Mesodermal cell (in vitro differentiated cells): ENCODE measurements around the gene PRPF19.
A peak's percentile ranks its signal among the peaks of the same experiment; 100 is the strongest.

Experiments used
- H3K27ac ChIP-seq: 2 replicates; pipeline ENCODE4 v1.7.0; 2013; ENCODE audit warnings: mild to moderate bottlenecking, low read depth, low read length, moderate library complexity; ENCODE audit not compliant: severe bottlenecking
- H3K36me3 ChIP-seq: 2 replicates; pipeline ENCODE4 v1.7.1; 2013; ENCODE audit warnings: mild to moderate bottlenecking, low read length, moderate library complexity; ENCODE audit not compliant: control insufficient read depth, insufficient read depth
- H3K4me1 ChIP-seq: one replicate; pipeline ENCODE4 v1.7.1; 2013; ENCODE audit warnings: mild to moderate bottlenecking, low read length; ENCODE audit not compliant: insufficient read depth, control insufficient read depth, poor library complexity, severe bottlenecking
- H3K4me3 ChIP-seq: 2 replicates; pipeline ENCODE4 v1.7.0; 2013; ENCODE audit warnings: low read length, control low read depth, mild to moderate bottlenecking; ENCODE audit not compliant: insufficient read depth, poor library complexity, severe bottlenecking; ENCODE audit errors: extremely low read depth
- H3K9me3 ChIP-seq: 2 replicates; pipeline ENCODE4 v1.7.1; 2013; ENCODE audit warnings: mild to moderate bottlenecking, low read length, moderate library complexity; ENCODE audit not compliant: control insufficient read depth
- WGBS, 2 experiments: methylation state at CpG; one replicate each; pipeline ENCODE4 v1.1.5; 2013; ENCODE audit warnings: missing lambda C conversion rate in 2 of 2; ENCODE audit not compliant: insufficient coverage in 2 of 2; 5-methylcytosine and 5-hydroxymethylcytosine counted together

The PRPF19 gene

GRCh38 chr11:60905551-60906113 lies 753 bp downstream of the PRPF19 start:
- Histone ChIP-seq H3K9me3 (no peaks in the 10 kb centered on the region), H3K27ac (peak overlapping the region; percentile 93), H3K4me3 (peak overlapping the region; percentile 99), H3K4me1 (peaks cover 6% of the 10 kb centered on the region), H3K36me3 (peaks cover 35% of the 10 kb centered on the region)
- 0 to 5% methylated on average over 8 to 10 of the region's 16 CpGs for WGBS, 2 experiments

DNA sequence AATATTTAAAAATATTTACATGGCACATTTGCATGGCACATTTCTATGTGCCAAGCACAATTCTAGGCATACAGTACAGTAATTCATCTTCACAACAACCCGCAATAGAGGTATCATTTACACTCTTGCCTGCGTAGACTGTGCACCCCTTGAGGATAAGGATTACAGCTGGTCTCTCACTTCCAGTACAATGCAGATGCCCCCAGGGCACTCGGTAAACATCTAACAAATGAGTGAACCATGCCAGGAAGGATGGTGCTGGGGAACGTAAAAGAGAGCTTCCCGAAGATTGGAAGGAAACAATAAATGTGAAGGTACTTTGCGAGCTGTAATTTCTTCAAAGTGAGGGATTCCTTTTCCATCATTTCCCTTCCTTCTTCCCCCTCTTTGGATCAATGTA lies 1.3 kb downstream of the PRPF19 start:
- H3K9me3 ChIP-seq: no peaks in the 10 kb centered on the region
- WGBS, 2 experiments: 76 to 84% methylated on average over 3 of the region's 6 CpGs
- peaks cover 40% of the 10 kb centered on the region for H3K36me3 ChIP-seq
- H3K4me3 ChIP-seq: peak overlapping the region; percentile 99
- H3K4me1 ChIP-seq: peaks cover 6% of the 10 kb centered on the region
- H3K27ac ChIP-seq: no peak overlapping the region

DNA sequence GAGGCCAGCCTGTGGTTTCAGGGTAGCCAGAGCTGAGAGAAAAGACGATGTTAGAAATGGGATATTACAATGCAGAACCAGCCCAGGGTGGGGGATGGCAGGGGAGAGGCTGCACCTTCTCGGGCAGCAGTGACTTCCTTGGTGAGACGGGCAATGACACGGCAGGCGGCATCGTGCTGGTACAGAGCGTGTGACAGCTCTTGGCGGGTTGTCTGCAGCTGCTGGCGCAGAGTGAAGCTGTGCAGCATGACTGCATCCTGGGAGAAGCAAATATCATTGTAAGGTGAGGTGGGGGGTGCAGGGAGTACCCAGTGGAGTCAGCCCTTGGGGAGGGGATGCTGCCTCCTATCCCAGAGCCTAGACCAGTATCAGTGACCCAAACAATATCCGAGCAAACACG lies 3.8 kb downstream of the PRPF19 start:
- no peaks in the 10 kb centered on the region for H3K9me3 ChIP-seq
- no peak overlapping the region for H3K4me3 ChIP-seq
- no peak overlapping the region for H3K27ac ChIP-seq
- peaks cover 59% of the 10 kb centered on the region for H3K36me3 ChIP-seq
- H3K4me1 ChIP-seq: peaks cover 6% of the 10 kb centered on the region
- WGBS, 2 experiments: 93 to 95% methylated on average over 9 to 11 of the region's 11 CpGs

DNA sequence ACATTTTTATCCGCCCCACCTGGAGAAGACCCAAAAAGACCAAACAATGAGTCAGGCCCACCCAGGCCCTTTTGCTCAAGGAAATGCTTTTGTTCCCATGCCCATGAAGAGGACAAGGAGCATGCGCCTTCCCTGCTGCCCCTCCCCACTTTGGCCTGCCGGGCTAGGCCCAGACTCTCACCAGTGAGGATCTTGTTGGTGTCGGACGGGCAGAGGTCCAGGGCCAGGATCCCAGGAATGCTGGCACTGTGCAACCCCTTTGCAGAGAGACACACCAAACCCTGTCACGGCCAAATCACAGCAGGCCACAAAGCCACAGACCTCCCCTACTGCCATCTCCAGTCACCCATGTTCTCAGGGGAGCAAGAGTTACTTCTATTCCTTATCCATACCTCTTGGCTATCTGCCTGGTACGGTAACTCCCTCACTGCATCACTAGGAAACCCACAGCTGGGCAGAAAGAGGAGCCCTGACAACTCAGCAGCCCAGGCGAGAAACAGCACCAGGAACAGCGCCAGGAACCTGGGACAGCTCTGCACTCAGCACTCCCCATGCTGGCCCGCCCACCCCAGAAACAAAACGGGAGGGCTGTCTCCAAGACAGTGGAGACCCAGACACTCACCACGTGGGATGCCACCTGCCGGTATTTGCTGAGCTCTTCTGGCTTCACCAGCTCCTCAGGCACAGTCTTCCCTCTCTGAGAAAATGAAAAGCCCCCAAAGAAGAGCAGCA lies 5.5 kb downstream of the PRPF19 start:
- H3K4me3 ChIP-seq: no peak overlapping the region
- H3K4me1 ChIP-seq: peaks cover 6% of the 10 kb centered on the region
- no peak overlapping the region for H3K27ac ChIP-seq
- WGBS, 2 experiments: 89 to 91% methylated on average over 12 to 13 of the region's 13 CpGs
- H3K36me3 ChIP-seq: peaks cover 74% of the 10 kb centered on the region
- no peaks in the 10 kb centered on the region for H3K9me3 ChIP-seq

DNA sequence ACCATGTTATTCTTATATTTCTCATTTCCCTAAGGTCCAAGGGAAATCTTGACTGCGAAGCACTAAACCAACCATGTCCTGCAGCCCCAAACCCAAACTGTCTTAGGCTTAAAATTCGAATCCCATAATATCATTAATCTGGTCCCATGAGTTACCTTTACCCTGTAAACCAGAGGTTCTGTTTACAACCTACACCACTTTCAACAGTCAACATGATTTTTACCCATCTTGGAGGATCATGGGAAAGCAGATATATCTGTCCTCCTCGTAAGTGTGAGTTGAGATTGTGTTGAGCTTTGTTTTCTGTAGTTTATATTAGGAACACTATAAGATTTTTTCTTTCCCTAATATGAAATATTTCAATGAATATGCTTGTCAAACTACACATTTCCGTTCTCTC lies 6.4 kb downstream of the PRPF19 start:
- Histone ChIP-seq H3K36me3 (peaks cover 83% of the 10 kb centered on the region), H3K27ac (no peak overlapping the region), H3K9me3 (no peaks in the 10 kb centered on the region), H3K4me3 (no peak overlapping the region), H3K4me1 (peaks cover 6% of the 10 kb centered on the region)
- WGBS, 2 experiments: 51 to 79% methylated on average over 2 to 3 of the region's 4 CpGs

- H3K27ac ChIP-seq: peak overlapping the region; percentile 30
- 69 to 82% methylated on average over 6 to 9 of the region's 12 CpGs for WGBS, 2 experiments
Measured at GRCh38 chr11:60899046-60899936, 7.1 kb downstream of the PRPF19 start.

GRCh38 chr11:60897496-60897895 lies 8.9 kb downstream of the PRPF19 start:
- Histone ChIP-seq H3K27ac (no peak overlapping the region), H3K4me1 (no peaks in the 10 kb centered on the region), H3K36me3 (peaks cover 87% of the 10 kb centered on the region), H3K9me3 (no peaks in the 10 kb centered on the region), H3K4me3 (no peak overlapping the region)
- WGBS, 2 experiments: 94 to 95% methylated on average over 3 to 4 of the region's 4 CpGs

More at GRCh38 chr11:60899046-60899936, 7.1 kb downstream of the PRPF19 start:
- peaks cover 85% of the 10 kb centered on the region for H3K36me3 ChIP-seq
- H3K9me3 ChIP-seq: no peaks in the 10 kb centered on the region
- no peak overlapping the region for H3K4me3 ChIP-seq
- H3K4me1 ChIP-seq: peaks cover under 1% of the 10 kb centered on the region

GRCh38 chr11:60895687-60896086 lies 10.7 kb downstream of the PRPF19 start:
- Histone ChIP-seq H3K4me1 (no peaks in the 10 kb centered on the region), H3K27ac (no peak overlapping the region), H3K4me3 (no peak overlapping the region), H3K36me3 (peaks cover 70% of the 10 kb centered on the region), H3K9me3 (no peaks in the 10 kb centered on the region)
- 100% methylated on average over 2 of the region's 5 CpGs; no CpG with 5 or more reads in 1 of the 2 experiments for WGBS, 2 experiments

- 89 to 100% methylated on average over 3 to 7 of the region's 7 CpGs for WGBS, 2 experiments
- Histone ChIP-seq H3K36me3 (peaks cover 37% of the 10 kb centered on the region), H3K4me3 (no peak overlapping the region), H3K27ac (no peak overlapping the region), H3K4me1 (no peaks in the 10 kb centered on the region), H3K9me3 (no peaks in the 10 kb centered on the region)
Measured at GRCh38 chr11:60891103-60891741, 15.2 kb downstream of the PRPF19 start.

GRCh38 chr11:60890696-60891095 lies 15.7 kb downstream of the PRPF19 start:
- H3K4me1 ChIP-seq: no peaks in the 10 kb centered on the region
- H3K27ac ChIP-seq: no peak overlapping the region
- no peak overlapping the region for H3K4me3 ChIP-seq
- H3K36me3 ChIP-seq: peaks cover 34% of the 10 kb centered on the region
- H3K9me3 ChIP-seq: no peaks in the 10 kb centered on the region
- 90 to 93% methylated on average over 2 of the region's 5 CpGs for whole genome bisulfite sequencing, 2 experiments
